Activated T-cell treated with anti-CD3 and anti-CD28 coated beads, Interleukin-2, amount 50 U/mL, for 48 hours (primary cell): ENCODE data around the gene BOD1L1.
"Not testable (repeated sequence)": the region's sequence is repeated elsewhere in the genome, so short reads cannot be mapped to it uniquely, and the experiment has no call there.

Source experiments
- DNase-seq, 2 experiments: peaks; one replicate each; pipeline ENCODE4 v3.0.0-alpha.2; 2020

The BOD1L1 gene

DNA sequence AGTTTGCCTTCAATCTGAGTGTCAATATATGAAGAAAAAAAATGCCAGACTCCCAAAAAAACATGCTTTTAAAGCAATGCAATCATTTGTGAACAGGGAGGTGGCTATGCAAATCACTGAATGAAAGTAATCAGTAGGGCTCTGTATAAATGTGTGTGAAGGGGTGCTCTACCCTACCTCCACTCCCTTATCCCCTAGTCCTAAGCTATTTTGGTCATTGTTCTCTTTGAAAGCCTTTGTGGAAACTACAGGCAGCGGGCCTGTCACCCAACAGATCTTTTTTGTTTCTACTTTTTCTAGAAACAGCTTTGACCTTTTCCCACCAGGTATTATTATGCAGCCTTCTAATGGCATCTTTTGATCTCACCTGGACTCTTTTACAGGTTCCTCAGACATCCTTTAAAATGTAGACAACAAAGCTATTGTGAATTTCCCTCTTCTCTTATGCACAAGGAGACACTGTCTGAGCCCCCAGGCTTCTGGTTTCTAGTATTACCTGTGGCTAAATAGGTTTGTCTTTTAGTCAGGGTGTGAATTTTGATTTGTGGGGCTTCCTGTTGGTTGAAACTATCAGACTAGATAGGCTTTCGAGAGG is 9.2 kb downstream of the BOD1L1 start:
- DNase-seq: no peak

GRCh38 chr4:13617801-13618200 is 9.7 kb downstream of the BOD1L1 start:
- no peak for DNase-seq

DNA sequence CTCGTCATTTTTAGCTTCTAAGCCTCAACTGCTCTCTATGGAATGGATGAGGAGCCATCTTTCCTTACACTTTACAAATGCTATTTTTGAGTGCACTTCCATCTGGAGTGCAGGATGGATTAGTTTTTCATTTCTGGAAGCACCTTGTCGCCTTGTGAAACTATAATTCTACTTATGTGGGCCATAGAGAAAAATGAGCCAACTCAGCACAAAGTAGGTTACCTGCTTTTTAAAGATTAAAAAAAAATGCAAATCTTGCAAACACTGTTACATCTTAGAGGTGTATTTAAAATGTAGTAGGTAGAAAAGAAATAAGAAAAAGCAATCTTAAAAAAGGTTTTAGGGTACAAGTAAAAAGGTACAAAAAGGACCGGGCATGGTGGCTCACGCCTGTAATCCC is 10.9 kb downstream of the BOD1L1 start:
- DNase-seq: no peak

- DNase-seq: no peak
These were observed 12.4 kb downstream of the BOD1L1 start for GRCh38 chr4:13615161-13615560.

- DNase-seq: no peak
These were observed 15.0 kb downstream of the BOD1L1 start for GRCh38 chr4:13612569-13612968.

DNA sequence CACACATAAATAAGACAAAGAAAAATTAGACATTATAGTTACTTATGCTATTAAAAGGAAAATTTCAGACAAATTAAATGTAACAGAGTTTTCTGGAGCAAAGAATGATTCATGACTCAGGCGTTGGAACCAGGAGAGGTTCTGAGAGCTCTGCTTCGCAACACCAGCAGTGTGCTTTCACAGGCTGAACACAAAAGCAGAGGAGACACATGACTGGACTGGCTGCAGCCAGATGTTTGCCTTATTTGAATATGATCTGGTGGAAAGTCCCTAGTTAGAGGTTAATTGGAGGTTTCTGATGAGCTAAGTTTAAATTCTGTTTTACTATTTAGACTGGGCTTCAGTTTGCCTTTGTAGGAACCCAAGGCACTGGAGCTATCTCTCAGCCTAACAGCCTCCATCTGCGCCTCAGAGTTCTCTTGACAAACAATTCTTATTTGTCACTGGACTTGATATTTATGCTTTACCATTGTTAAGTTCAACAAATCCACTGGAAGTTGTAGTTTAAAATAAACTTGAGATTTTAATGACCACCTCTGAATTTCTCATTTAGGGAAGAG is 16.2 kb downstream of the BOD1L1 start:
- DNase-seq: no peak

DNA sequence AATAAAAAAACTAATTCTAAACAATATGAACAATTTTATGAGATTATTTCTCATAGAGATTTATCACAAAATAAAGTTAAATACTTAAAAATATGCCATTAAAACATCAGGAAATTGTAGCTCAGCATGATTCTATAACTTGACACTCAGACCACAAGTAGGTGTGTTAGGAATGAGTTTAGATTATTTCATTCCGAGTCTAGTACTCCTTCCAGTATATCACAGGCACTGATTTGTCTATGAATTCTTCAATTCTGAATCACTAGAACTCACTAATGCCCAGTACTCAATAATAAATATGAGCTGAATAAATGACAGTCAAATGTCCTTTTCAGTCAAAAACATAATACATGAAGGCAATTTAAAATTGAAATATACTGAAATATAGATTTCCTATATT is 22.2 kb downstream of the BOD1L1 start:
- DNase-seq: no peak

DNA sequence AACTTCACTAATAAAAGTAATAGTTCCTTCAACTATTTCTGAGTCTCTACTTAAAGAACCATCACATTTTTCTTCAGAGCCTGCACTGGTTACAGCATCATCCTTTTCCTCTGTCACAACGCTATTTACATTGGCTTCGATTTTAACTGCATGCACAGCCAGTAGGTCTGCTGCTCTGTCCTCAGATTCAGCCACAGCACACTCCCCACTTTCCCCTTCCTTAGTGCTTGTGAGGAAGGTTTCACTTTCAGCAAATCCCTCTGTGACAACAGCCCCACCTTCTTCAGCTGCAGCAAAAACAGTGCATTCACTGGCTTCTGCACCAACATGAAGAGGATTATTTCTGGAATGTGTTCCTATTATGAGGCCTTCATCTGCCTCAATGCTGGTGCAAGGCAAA is 25.7 kb downstream of the BOD1L1 start:
- DNase-seq: no peak

GRCh38 chr4:13601048-13601447 is 26.5 kb downstream of the BOD1L1 start:
- no peak for DNase-seq

GRCh38 chr4:13599159-13599558 is 28.4 kb downstream of the BOD1L1 start:
- DNase-seq: no peak

DNA sequence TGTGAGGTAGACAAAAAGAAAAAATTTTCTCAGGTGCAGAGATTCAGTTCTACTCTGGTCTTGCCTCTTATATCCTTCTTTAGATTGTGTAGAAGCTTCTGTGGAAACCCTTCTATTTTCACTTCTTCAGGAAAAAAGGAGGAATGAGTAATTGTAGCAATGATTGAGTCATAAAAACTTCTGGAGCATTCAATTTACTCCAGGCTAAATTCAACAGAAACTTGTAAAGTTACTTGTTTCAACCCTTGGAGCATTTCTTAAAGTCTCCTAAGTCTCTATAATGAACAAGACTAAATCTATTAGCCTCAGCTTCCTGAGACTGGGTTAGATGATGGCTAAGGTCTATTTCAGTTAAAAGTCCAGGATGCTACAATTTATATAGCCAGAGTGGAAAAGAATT is 29.9 kb downstream of the BOD1L1 start:
- no peak for DNase-seq

- DNase-seq: no peak
These were observed 30.4 kb downstream of the BOD1L1 start for GRCh38 chr4:13597141-13597540.

GRCh38 chr4:13592220-13592619 is 35.3 kb downstream of the BOD1L1 start:
- no peak for DNase-seq

GRCh38 chr4:13590766-13591165 is 36.8 kb downstream of the BOD1L1 start:
- DNase-seq: no peak

DNA sequence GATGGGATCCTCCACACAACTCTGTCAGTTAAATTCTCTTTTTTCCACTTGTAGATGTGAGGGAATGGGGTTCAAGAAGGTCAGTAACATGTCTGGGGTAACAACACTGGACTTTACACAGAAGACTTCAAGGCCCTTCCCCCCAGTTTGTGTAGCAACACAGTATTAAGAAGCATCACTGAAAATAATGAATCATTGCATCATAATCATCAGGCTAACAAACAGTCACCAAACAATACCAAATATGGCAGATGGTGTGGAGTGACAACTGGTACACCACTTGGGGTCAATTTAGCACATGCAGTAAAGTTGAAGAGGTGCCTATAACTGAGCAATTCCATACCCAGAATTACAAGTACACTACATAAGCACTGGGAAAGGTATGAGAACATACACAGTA is 38.6 kb downstream of the BOD1L1 start:
- no peak for DNase-seq

GRCh38 chr4:13584481-13584880 is 43.0 kb downstream of the BOD1L1 start:
- DNase-seq: no peak

DNA sequence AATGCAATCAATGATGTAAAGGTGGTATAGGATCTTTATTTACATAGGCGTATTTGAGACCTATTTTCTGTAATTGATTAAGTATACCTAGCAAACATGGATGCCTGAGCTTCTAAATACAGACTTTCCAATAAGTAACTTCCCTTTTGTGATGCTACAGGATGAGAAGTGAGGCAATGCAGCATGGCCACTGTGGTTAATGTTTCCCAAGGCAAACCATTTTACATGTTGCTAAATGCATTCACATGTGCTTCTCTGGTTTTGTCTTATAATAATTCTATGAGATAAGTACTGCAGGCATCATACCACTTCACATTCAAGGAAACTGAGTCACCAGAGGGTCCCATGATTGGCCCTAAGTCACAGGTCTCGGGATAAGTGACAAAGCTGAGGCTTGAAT is 47.5 kb downstream of the BOD1L1 start:
- DNase-seq: no peak

GRCh38 chr4:13577660-13578059 is 49.9 kb downstream of the BOD1L1 start:
- no peak for DNase-seq

- DNase-seq: no peak
These were observed 56.6 kb downstream of the BOD1L1 start for GRCh38 chr4:13570916-13571315.

GRCh38 chr4:13567125-13567524 is 60.4 kb downstream of the BOD1L1 start:
- DNase-seq: no peak

DNA sequence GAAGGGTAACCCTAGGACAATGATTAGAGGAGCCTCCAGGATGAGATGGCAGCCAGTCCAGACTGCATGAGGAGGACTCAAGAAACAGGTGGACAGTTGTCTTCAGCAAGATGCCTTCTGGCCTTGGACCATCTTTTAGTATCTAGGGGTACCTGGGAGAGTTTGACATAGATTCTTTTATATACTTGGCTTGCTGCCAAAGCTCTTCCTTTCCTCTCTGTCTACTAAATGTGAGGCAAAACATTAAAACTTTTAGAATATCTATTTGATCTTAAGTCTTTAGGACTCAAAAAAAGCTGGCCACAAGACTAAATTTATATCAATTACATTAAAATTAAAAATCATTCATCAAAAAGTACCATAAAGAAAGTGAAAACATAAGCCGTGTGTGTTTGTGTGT is 64.6 kb downstream of the BOD1L1 start:
- DNase-seq: no peak

DNA sequence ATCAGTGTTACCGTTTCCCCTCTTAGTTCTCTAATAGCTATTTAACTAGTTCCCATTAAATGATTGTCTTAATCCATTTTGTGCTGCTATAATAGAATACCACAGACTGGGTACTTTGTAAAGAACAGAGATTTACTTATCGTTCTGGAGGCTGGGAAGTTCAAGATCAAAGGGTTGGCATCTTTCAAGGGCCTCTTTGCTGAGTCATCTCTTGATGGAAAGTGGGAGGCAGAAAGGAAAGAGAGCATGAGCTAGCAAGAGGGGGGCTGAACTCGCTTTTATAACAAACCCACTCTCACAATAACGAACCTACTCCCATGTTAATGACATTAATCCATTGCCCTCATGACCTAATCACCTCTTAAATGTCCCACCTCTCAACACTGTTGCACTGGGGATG is 65.9 kb downstream of the BOD1L1 start:
- no peak for DNase-seq

- DNase-seq: not testable (repeated sequence)
These were observed 67.4 kb downstream of the BOD1L1 start for GRCh38 chr4:13560111-13560510.

GRCh38 chr4:13559413-13559812 is 68.1 kb downstream of the BOD1L1 start:
- no peak for DNase-seq

DNA sequence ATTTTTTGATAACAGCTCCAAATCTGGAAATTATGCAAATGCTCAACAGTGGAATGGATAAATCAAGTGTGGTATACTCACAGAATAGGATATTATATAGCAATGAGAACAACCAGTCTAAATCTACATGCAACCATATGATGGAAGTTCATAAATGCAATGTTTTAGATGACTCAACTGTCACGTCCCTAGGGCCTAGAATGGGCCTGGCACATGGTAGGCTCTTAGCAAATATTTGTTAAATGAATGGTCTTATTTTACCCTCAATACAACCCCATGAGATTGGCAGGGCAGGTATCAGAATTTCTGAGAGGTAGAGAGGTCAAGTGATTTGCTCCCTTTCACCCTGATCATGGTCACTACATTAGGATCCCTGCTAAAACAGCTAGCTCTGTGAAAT is 68.6 kb downstream of the BOD1L1 start:
- no peak for DNase-seq
